T-cell (primary cell): ENCODE results near the gene NUDCD3. TPM values are rescaled to one million over a fixed set of nuclear protein-coding genes. Genes with fewer than 3 reads are reported as not detected.
A peak's percentile ranks its signal among the peaks of the same experiment; 100 is the strongest.

Experiments used
- ATAC-seq, 4 experiments: fragments of 200-7000 bp in 3 of 4; fragments of 150-1000 bp in 1 of 4; cut with Tn5 transposase; replicated peaks in 1 of 4; 1 replicate in 3 of 4; 2 replicates in 1 of 4; pipeline ENCODE4 v1.10.0; 2021; ENCODE audit warnings: moderate library complexity in 3 of 4, mild to moderate bottlenecking in 2 of 4, moderate number of reproducible peaks in 1 of 4
- CTCF ChIA-PET, 2 donors: fragments of 300-600 bp; sonication (Branson Sonifier 250); formaldehyde crosslinking; loops; one replicate each; lab custom pipeline; 2022; ENCODE audit warnings: antibody characterized with exemption in 2 of 2; lab: Charles Lee
- POLR2A ChIA-PET, 2 donors: fragments of 300-600 bp; sonication (Branson Sonifier 250); formaldehyde crosslinking; loops; one replicate each; lab custom pipeline; 2022; ENCODE audit warnings: antibody characterized with exemption in 2 of 2; lab: Charles Lee
- DNase-seq, 35 experiments: peaks; one replicate each; pipeline versions ENCODE4 v3.0.0 to v3.0.0-alpha.2; 2013 to 2023
- H3K27ac ChIP-seq: one replicate; pipeline ENCODE4 v1.5.1; 2013; ENCODE audit warnings: low read length
- H3K27me3 ChIP-seq, 2 experiments: replicated peaks in 1 of 2; 1 replicate in 1 of 2; 2 replicates in 1 of 2; pipeline versions ENCODE4 v1.6.1 to v1.7.0; 2013; ENCODE audit warnings: low read length in 1 of 2, mixed read lengths in 1 of 2; ENCODE audit not compliant: control insufficient read depth in 2 of 2, insufficient read depth in 2 of 2; ENCODE audit errors: extremely low read depth in 1 of 2
- H3K36me3 ChIP-seq, 2 donors: 1 replicate in 1 of 2; 2 replicates in 1 of 2; pipeline versions ENCODE4 v1.6.1 to v1.7.0; 2013; ENCODE audit warnings: low read length in 1 of 2; ENCODE audit not compliant: control insufficient read depth in 2 of 2, insufficient read depth in 1 of 2; ENCODE audit errors: extremely low read depth in 1 of 2
- H3K4me1 ChIP-seq, 2 experiments: 1 replicate in 1 of 2; 2 replicates in 1 of 2; pipeline versions ENCODE4 v1.6.1 to v1.7.0; 2013; ENCODE audit warnings: low read length in 2 of 2, mixed read lengths in 1 of 2; ENCODE audit not compliant: insufficient read depth in 2 of 2, control insufficient read depth in 1 of 2; ENCODE audit errors: extremely low read depth in 1 of 2
- H3K4me3 ChIP-seq, 2 donors: 1 replicate in 1 of 2; 2 replicates in 1 of 2; pipeline versions ENCODE4 v1.5.1 to v1.7.0; 2013; ENCODE audit warnings: mild to moderate bottlenecking in 2 of 2, low read length in 1 of 2, moderate library complexity in 1 of 2; ENCODE audit not compliant: control insufficient read depth in 1 of 2; ENCODE audit errors: extremely low read depth in 1 of 2
- H3K9me3 ChIP-seq: 2 replicates; pipeline ENCODE4 v1.7.0; 2013
- H3K27ac Mint-ChIP-seq, 2 donors: one replicate each; pipeline ENCODE4 v1.8.0; 2020 to 2021; ENCODE audit warnings: mild to moderate bottlenecking in 2 of 2, mixed read lengths in 2 of 2
- H3K27me3 Mint-ChIP-seq, 2 donors: one replicate each; pipeline ENCODE4 v1.8.0; 2021 to 2022; ENCODE audit warnings: mixed read lengths in 2 of 2
- H3K36me3 Mint-ChIP-seq: one replicate; pipeline ENCODE4 v1.8.0; 2021; ENCODE audit warnings: mixed read lengths
- H3K4me1 Mint-ChIP-seq, 3 donors: one replicate each; pipeline ENCODE4 v1.8.0; 2020 to 2022; ENCODE audit warnings: mixed read lengths in 3 of 3, mild to moderate bottlenecking in 1 of 3
- H3K4me3 Mint-ChIP-seq, 3 donors: one replicate each; pipeline ENCODE4 v1.8.0; 2020 to 2022; ENCODE audit warnings: mild to moderate bottlenecking in 3 of 3, mixed read lengths in 3 of 3, moderate library complexity in 3 of 3
- H3K9me3 Mint-ChIP-seq, 3 donors: one replicate each; pipeline ENCODE4 v1.8.0; 2020 to 2022; ENCODE audit warnings: mixed read lengths in 3 of 3
- WGBS: methylation state at CpG from one replicate; pipeline ENCODE4 v1.1.5; 2013; ENCODE audit warnings: missing lambda C conversion rate; ENCODE audit not compliant: insufficient coverage; 5-methylcytosine and 5-hydroxymethylcytosine counted together
- total RNA-seq, 35 experiments: library from RNA in 6 of 35; stranded (reverse) in 6 of 35; fragments of 120-200 nt in 1 of 35; gene quantifications; one replicate each; pipeline versions ENCODE4 v1.2.1 to v1.2.4 and lab custom pipeline; 2013 to 2026

The NUDCD3 gene
- total RNA-seq, 5 donors from 2014 or later (not counting 1 experiment from before 2014, with no cell fraction given), result 87.9 to 106 (median 95.9) TPM

DNA sequence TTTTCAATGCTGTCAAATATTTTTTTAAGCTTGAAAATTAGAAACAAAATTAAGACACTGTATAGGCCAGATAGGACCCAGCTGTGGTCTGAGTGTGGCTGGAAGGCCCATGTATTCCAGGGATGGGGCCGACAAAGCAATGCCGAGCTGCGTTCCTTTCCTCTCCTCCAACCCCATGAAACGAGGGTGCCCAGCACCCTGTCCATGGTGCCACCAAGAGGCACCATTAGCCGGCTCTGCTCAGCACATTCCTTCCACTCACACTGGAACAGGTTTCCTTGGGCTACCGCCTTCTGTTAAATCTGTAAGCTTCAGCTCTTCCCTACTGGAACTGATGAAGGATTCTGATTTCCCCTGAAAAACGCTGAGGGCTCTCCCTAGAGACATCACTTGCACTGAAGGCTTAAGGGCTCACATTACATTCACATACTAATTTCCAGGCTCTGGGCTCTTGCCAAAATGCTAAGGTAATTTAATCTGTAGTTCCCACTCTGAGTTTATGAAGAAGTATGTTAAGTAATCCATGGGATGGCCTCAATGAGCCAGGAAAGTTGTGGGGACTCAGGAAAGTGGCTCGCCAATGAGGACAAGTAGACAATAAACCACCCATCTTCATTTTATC, 91.4 kb downstream of the NUDCD3 start:
- DNase-seq, result no peak
- 97% methylated on average over 5 of the region's 8 CpGs for WGBS
- Mint-ChIP-seq H3K9me3 (no peaks in the 10 kb centered on the region), H3K4me3 (no peak overlapping the region), H3K36me3 (peaks cover 43% of the 10 kb centered on the region), H3K27me3 (no peaks in the 10 kb centered on the region), H3K27ac (no peak overlapping the region), H3K4me1 (no peaks in the 10 kb centered on the region)
- Histone ChIP-seq H3K27ac (no peak overlapping the region), H3K4me3 (no peak overlapping the region), H3K36me3 (peaks cover 30 to 81% of the 10 kb centered on the region in 2 donors), H3K9me3 (no peaks in the 10 kb centered on the region), H3K27me3 (no peaks in the 10 kb centered on the region), H3K4me1 (no peaks in the 10 kb centered on the region)
- CTCF ChIA-PET, result no interaction called here
- POLR2A ChIA-PET, result interaction anchor here in 1 of 2 donors (0.6 kb wide), 1 partner anchor 493 kb away, joined by 3 read pairs; no protein-coding TSS in a partner anchor
- ATAC-seq, result no peak

DNA sequence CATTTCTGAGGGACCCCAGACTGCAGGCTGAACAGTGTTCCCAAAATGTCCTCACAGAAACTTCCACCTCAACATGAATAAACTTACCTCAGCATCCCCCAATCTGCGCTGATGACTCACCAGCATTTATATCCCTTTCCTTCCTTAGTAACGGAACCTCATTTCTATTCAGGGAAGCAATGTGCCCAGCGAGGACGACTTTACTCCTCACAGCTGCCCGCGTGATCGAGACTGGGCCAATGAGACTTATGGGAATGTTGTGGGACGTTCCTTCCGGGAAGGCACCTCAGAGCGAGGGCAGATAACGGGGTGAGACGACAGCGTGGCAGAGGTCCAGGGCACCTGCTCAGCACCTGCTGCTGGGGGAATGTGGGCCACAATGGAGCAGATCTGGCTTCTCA, 91.9 kb downstream of the NUDCD3 start:
- Mint-ChIP-seq H3K4me3 (no peak overlapping the region), H3K27me3 (no peaks in the 10 kb centered on the region), H3K36me3 (peaks cover 43% of the 10 kb centered on the region), H3K4me1 (no peaks in the 10 kb centered on the region), H3K9me3 (no peaks in the 10 kb centered on the region), H3K27ac (no peak overlapping the region)
- DNase-seq (no peak), ATAC-seq (no peak)
- Histone ChIP-seq H3K36me3 (peaks cover 30 to 81% of the 10 kb centered on the region in 2 donors), H3K27ac (no peak overlapping the region), H3K9me3 (no peaks in the 10 kb centered on the region), H3K4me3 (no peak overlapping the region), H3K4me1 (no peaks in the 10 kb centered on the region), H3K27me3 (no peaks in the 10 kb centered on the region)
- 99% methylated on average over 9 of the region's 13 CpGs for WGBS
- ChIA-PET CTCF (no interaction called here), POLR2A (interaction anchor here in 1 of 2 donors (0.6 kb wide), 1 partner anchor 494 kb away, joined by 3 read pairs; no protein-coding TSS in a partner anchor)

- no peaks in the 10 kb centered on the region for H3K9me3 ChIP-seq
- ATAC-seq, result no peak
- no peak overlapping the region for H3K4me3 ChIP-seq
- H3K4me1 ChIP-seq, result no peaks in the 10 kb centered on the region
- DNase-seq, result no peak
- no peak overlapping the region for H3K27ac ChIP-seq
- ChIA-PET POLR2A (no interaction called here), CTCF (no interaction called here)
- Mint-ChIP-seq H3K36me3 (peaks cover 40% of the 10 kb centered on the region), H3K27ac (no peak overlapping the region), H3K4me1 (no peaks in the 10 kb centered on the region), H3K9me3 (no peaks in the 10 kb centered on the region), H3K4me3 (no peak overlapping the region), H3K27me3 (no peaks in the 10 kb centered on the region)
- no peaks in the 10 kb centered on the region for H3K27me3 ChIP-seq
- peaks cover 20 to 75% of the 10 kb centered on the region in 2 donors for H3K36me3 ChIP-seq
- WGBS, result 100% methylated on average over 7 of the region's 8 CpGs
Observed at GRCh38 chr7:44396931-44397545, 93.4 kb downstream of the NUDCD3 start.

DNA sequence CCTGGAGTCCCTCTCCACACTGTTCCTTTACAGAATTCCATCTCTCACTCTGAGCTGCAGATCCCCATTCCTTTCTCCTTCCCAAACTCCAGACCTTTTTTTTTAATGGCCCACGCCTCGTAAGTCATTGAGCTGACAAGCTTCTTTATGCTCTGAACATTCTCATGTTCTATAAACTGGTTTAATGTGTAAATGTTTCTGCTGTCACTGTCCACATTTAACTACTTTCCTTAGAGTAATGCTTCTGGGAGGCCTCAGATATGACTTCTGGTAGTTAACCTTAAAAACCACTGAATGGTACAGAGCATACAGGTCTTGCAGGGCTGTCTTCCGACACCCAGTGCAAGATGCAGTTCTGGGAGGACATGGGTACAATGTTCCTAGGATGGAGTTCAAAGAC, 94.0 kb downstream of the NUDCD3 start:
- no peaks in the 10 kb centered on the region for H3K4me1 Mint-ChIP-seq
- Histone ChIP-seq H3K27ac (no peak overlapping the region), H3K36me3 (peaks cover 15 to 75% of the 10 kb centered on the region in 2 donors), H3K27me3 (no peaks in the 10 kb centered on the region), H3K4me1 (no peaks in the 10 kb centered on the region), H3K9me3 (no peaks in the 10 kb centered on the region), H3K4me3 (no peak overlapping the region)
- ChIA-PET CTCF (no interaction called here), POLR2A (no interaction called here)
- no peaks in the 10 kb centered on the region for H3K9me3 Mint-ChIP-seq
- H3K27ac Mint-ChIP-seq, result peak overlapping the region in 1 of 2 donors; percentile 7
- ATAC-seq, result no peak
- DNase-seq, result no peak
- H3K4me3 Mint-ChIP-seq, result no peak overlapping the region
- H3K36me3 Mint-ChIP-seq, result peaks cover 39% of the 10 kb centered on the region
- WGBS, result no CpG with 5 or more reads among the region's 3 CpGs
- H3K27me3 Mint-ChIP-seq, result no peaks in the 10 kb centered on the region

DNA sequence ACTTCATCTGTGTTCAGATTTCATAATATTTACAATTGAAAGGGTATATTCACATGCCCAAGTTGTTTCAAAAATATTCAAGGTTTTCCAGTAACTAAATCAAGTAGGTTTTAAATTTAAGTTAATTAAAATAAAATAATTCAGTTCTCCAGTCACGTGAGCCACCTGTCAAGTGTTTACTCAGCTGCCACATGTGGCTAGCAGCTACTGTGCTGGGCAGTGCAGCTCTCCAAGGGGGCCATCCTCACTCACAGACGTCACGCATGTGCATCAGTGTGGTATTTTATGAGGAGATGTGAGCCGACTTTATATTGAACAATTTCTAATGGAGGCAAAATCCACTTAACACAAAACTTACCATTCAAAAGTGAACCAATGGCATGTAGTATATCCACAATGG, 95.4 kb downstream of the NUDCD3 start:
- ChIA-PET POLR2A (no interaction called here), CTCF (no interaction called here)
- Histone ChIP-seq H3K27ac (no peak overlapping the region), H3K4me1 (no peaks in the 10 kb centered on the region), H3K4me3 (no peak overlapping the region), H3K9me3 (no peaks in the 10 kb centered on the region), H3K27me3 (no peaks in the 10 kb centered on the region), H3K36me3 (peaks cover 17 to 74% of the 10 kb centered on the region in 2 donors)
- Mint-ChIP-seq H3K4me1 (no peaks in the 10 kb centered on the region), H3K9me3 (no peaks in the 10 kb centered on the region), H3K36me3 (peaks cover 49% of the 10 kb centered on the region), H3K4me3 (no peak overlapping the region), H3K27ac (no peak overlapping the region), H3K27me3 (no peaks in the 10 kb centered on the region)
- no CpG with 5 or more reads among the region's 4 CpGs for WGBS
- DNase-seq (no peak), ATAC-seq (no peak)

DNA sequence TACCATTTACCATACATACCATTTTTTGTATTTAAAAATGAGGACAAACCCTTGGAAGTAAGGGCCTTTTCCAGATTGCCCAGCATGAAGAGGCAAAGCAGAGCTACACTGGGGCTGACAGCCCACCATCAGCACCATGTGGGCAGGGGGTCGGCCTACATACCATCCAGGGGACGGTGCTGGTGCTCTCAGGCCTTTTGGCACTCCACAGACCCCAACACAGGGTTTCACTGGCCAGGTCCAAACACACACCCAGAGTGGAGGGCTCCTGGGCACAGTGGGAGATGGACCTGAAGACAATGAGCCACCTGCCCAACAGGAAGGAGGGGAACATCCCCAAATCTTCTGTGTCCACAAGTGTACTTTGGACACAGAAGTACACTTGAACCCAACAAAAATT, 95.8 kb downstream of the NUDCD3 start:
- Histone ChIP-seq H3K36me3 (peaks cover 17 to 72% of the 10 kb centered on the region in 2 donors), H3K4me1 (no peaks in the 10 kb centered on the region), H3K4me3 (no peak overlapping the region), H3K27me3 (no peaks in the 10 kb centered on the region), H3K9me3 (no peaks in the 10 kb centered on the region), H3K27ac (no peak overlapping the region)
- no peaks in the 10 kb centered on the region for H3K4me1 Mint-ChIP-seq
- no peaks in the 10 kb centered on the region for H3K9me3 Mint-ChIP-seq
- H3K27ac Mint-ChIP-seq, result no peak overlapping the region
- peaks cover 48% of the 10 kb centered on the region for H3K36me3 Mint-ChIP-seq
- H3K27me3 Mint-ChIP-seq, result no peaks in the 10 kb centered on the region
- DNase-seq (no peak), ATAC-seq (no peak)
- WGBS, result 95% methylated on average over 2 of the region's 2 CpGs
- POLR2A ChIA-PET, result no interaction called here
- CTCF ChIA-PET, result no interaction called here
- H3K4me3 Mint-ChIP-seq, result no peak overlapping the region
